ENCODE results near the gene CANX. TPM values are rescaled to one million over a fixed set of nuclear protein-coding genes. Genes with fewer than 3 reads are reported as not detected.

CANX gene
- total RNA-seq, 1 donor from 2014 or later, result 403 TPM

- H3F3A ChIP-seq (ENCODE audit: low read depth), result peaks cover 3% of the 10 kb centered on the region
- no peak overlapping the region for H3K4me3 Mint-ChIP-seq
- no peak overlapping the region for H3K4me3 ChIP-seq
- no peak overlapping the region for H2AFZ ChIP-seq (replicated peaks)
- no peak for TF ChIP-seq CTCF (IDR thresholded peaks at IDR 0.05)
- TF ChIP-seq EZH2 (IDR thresholded peaks at IDR 0.05), result no peak
- H4K20me1 ChIP-seq (ENCODE audit: low read depth), result peaks cover 59% of the 10 kb centered on the region
- no peaks in the 10 kb centered on the region for H3K9me3 Mint-ChIP-seq
- H3K36me3 Mint-ChIP-seq, result peaks cover 44% of the 10 kb centered on the region
- DNase-seq (ENCODE audit: low spot score), result no peak
- peaks cover 8% of the 10 kb centered on the region for H3K36me3 ChIP-seq
- H3K79me2 ChIP-seq (ENCODE audit: low read depth), result peaks cover 27% of the 10 kb centered on the region
- H3K9me3 ChIP-seq (ENCODE audit: low read depth), result no peaks in the 10 kb centered on the region
- H3K4me1 ChIP-seq, result no peaks in the 10 kb centered on the region
- H3K27me3 Mint-ChIP-seq (ENCODE audit: insufficient read depth, low read depth), result peaks cover 2% of the 10 kb centered on the region
- H3K4me2 ChIP-seq, result no peak overlapping the region
- H3K27me3 ChIP-seq, result no peaks in the 10 kb centered on the region
- no peak overlapping the region for H3K9ac ChIP-seq
- H3K27ac Mint-ChIP-seq, result no peak overlapping the region
- H3K4me1 Mint-ChIP-seq, result peaks cover 22% of the 10 kb centered on the region
- no peak overlapping the region for H3K27ac ChIP-seq
Observed at GRCh38 chr5:179769796-179770195, 71.0 kb downstream of the CANX start.

- Histone ChIP-seq H3K4me2 (no peak overlapping the region), H3K4me3 (no peak overlapping the region), H2AFZ (replicated peaks) (no peak overlapping the region), H3K79me2 (ENCODE audit: low read depth) (peaks cover 11% of the 10 kb centered on the region), H3K27ac (no peak overlapping the region), H3K9ac (no peak overlapping the region), H3F3A (ENCODE audit: low read depth) (peaks cover 3% of the 10 kb centered on the region), H3K36me3 (peaks cover 8% of the 10 kb centered on the region), H3K4me1 (no peaks in the 10 kb centered on the region), H3K27me3 (no peaks in the 10 kb centered on the region), H4K20me1 (ENCODE audit: low read depth) (peaks cover 47% of the 10 kb centered on the region), H3K9me3 (ENCODE audit: low read depth) (no peaks in the 10 kb centered on the region)
- Mint-ChIP-seq H3K4me1 (peaks cover 6% of the 10 kb centered on the region), H3K27ac (no peak overlapping the region), H3K36me3 (peaks cover 42% of the 10 kb centered on the region), H3K27me3 (ENCODE audit: insufficient read depth, low read depth) (peaks cover 2% of the 10 kb centered on the region), H3K9me3 (no peaks in the 10 kb centered on the region), H3K4me3 (no peak overlapping the region)
- TF ChIP-seq EZH2phosphoT487 (IDR thresholded peaks at IDR 0.05) (no peak), CTCF (IDR thresholded peaks at IDR 0.05) (no peak), EZH2 (IDR thresholded peaks at IDR 0.05) (no peak)
- DNase-seq (ENCODE audit: low spot score), result no peak
Observed at GRCh38 chr5:179771311-179771895, 72.6 kb downstream of the CANX start.

GRCh38 chr5:179772351-179772750, 73.6 kb downstream of the CANX start:
- peaks cover 8% of the 10 kb centered on the region for H3K36me3 ChIP-seq
- H3K27me3 Mint-ChIP-seq (ENCODE audit: insufficient read depth, low read depth), result peaks cover 2% of the 10 kb centered on the region
- H3K9me3 ChIP-seq (ENCODE audit: low read depth), result no peaks in the 10 kb centered on the region

More at GRCh38 chr5:179772351-179772750, 73.6 kb downstream of the CANX start:
- DNase-seq (ENCODE audit: low spot score), result no peak
- no peaks in the 10 kb centered on the region for H3K4me1 ChIP-seq
- Mint-ChIP-seq H3K36me3 (peaks cover 42% of the 10 kb centered on the region), H3K4me3 (no peak overlapping the region), H3K27ac (no peak overlapping the region), H3K4me1 (peaks cover 3% of the 10 kb centered on the region), H3K9me3 (no peaks in the 10 kb centered on the region)
- H3K27ac ChIP-seq, result no peak overlapping the region
- H3F3A ChIP-seq (ENCODE audit: low read depth), result peaks cover 3% of the 10 kb centered on the region
- peaks cover 38% of the 10 kb centered on the region for H4K20me1 ChIP-seq (ENCODE audit: low read depth)
- H3K9ac ChIP-seq, result no peak overlapping the region
- H3K4me2 ChIP-seq, result no peak overlapping the region
- no peak overlapping the region for H2AFZ ChIP-seq (replicated peaks)
- H3K4me3 ChIP-seq, result no peak overlapping the region
- TF ChIP-seq CTCF (IDR thresholded peaks at IDR 0.05) (no peak), EZH2 (IDR thresholded peaks at IDR 0.05) (no peak)
- peaks cover 1% of the 10 kb centered on the region for H3K79me2 ChIP-seq (ENCODE audit: low read depth)
- no peaks in the 10 kb centered on the region for H3K27me3 ChIP-seq
